Stomach smooth muscle (tissue), 2 donors: Measurements from ENCODE around the gene HBZ.
A peak's percentile ranks its signal among the peaks of the same experiment; 100 is the strongest.
"Not testable (repeated sequence)": the region's sequence is repeated elsewhere in the genome, so short reads cannot be mapped to it uniquely, and the experiment has no call there.

Experiments used
- H3K27ac ChIP-seq: one replicate; pipeline ENCODE4 v1.7.0; 2013; ENCODE audit warnings: mild to moderate bottlenecking, low read length, inconsistent platforms
- H3K27me3 ChIP-seq, 2 donors: one replicate each; pipeline ENCODE4 v1.7.0; 2013; ENCODE audit warnings: low read length in 2 of 2; ENCODE audit not compliant: insufficient read depth in 2 of 2, control insufficient read depth in 1 of 2
- H3K36me3 ChIP-seq, 2 donors: one replicate each; pipeline ENCODE4 v1.7.0; 2013; ENCODE audit warnings: low read length in 2 of 2; ENCODE audit not compliant: control insufficient read depth in 2 of 2, insufficient read depth in 2 of 2
- H3K4me1 ChIP-seq: one replicate; pipeline ENCODE4 v1.7.0; 2013; ENCODE audit warnings: low read length; ENCODE audit not compliant: control insufficient read depth, insufficient read depth
- H3K4me3 ChIP-seq, 2 donors: one replicate each; pipeline ENCODE4 v1.7.0; 2013; ENCODE audit warnings: low read length in 2 of 2
- H3K9ac ChIP-seq, 2 donors: one replicate each; pipeline ENCODE4 v1.7.0; 2013; ENCODE audit warnings: low read length in 2 of 2, mild to moderate bottlenecking in 1 of 2
- H3K9me3 ChIP-seq, 2 donors: one replicate each; pipeline ENCODE4 v1.7.0; 2013; ENCODE audit warnings: low read length in 2 of 2; ENCODE audit not compliant: control insufficient read depth in 2 of 2
- donor health status: healthy.
- donor health status: Pancreatic carcinoma.

Gene HBZ

GRCh38 chr16:154217-155030, 2.0 kb downstream of the HBZ start:
- H3K4me3 ChIP-seq = peak overlapping the region; percentile 38 to 58
- H3K9me3 ChIP-seq = no peaks in the 10 kb centered on the region
- H3K27ac ChIP-seq = no peak overlapping the region
- H3K9ac ChIP-seq = peak overlapping the region in 1 of 2 donors; percentile 42
- H3K27me3 ChIP-seq = peaks cover 18 to 22% of the 10 kb centered on the region in 2 donors
- H3K4me1 ChIP-seq = peaks cover 7% of the 10 kb centered on the region
- no peaks in the 10 kb centered on the region for H3K36me3 ChIP-seq

GRCh38 chr16:155031-155398, 2.6 kb downstream of the HBZ start:
- H3K4me1 ChIP-seq = peaks cover 7% of the 10 kb centered on the region
- no peak overlapping the region for H3K9ac ChIP-seq
- H3K27ac ChIP-seq = no peak overlapping the region
- H3K36me3 ChIP-seq = no peaks in the 10 kb centered on the region
- no peak overlapping the region for H3K4me3 ChIP-seq
- H3K9me3 ChIP-seq = no peaks in the 10 kb centered on the region
- peaks cover 18 to 22% of the 10 kb centered on the region in 2 donors for H3K27me3 ChIP-seq

GRCh38 chr16:159136-159849, 6.8 kb downstream of the HBZ start:
- peaks cover 18 to 20% of the 10 kb centered on the region in 2 donors for H3K27me3 ChIP-seq
- H3K4me3 ChIP-seq = no peak overlapping the region
- H3K36me3 ChIP-seq = no peaks in the 10 kb centered on the region
- no peak overlapping the region for H3K9ac ChIP-seq
- H3K4me1 ChIP-seq = peaks cover 5% of the 10 kb centered on the region
- no peaks in the 10 kb centered on the region for H3K9me3 ChIP-seq
- no peak overlapping the region for H3K27ac ChIP-seq

- H3K36me3 ChIP-seq, H3K4me3 ChIP-seq, H3K9me3 ChIP-seq, H3K9ac ChIP-seq, H3K4me1 ChIP-seq, H3K27ac ChIP-seq: not testable (repeated sequence)
- H3K27me3 ChIP-seq = peaks cover 12 to 15% of the 10 kb centered on the region in 2 donors
Measured at GRCh38 chr16:160242-160641, 7.8 kb downstream of the HBZ start.

- Histone ChIP-seq H3K27ac (no peak overlapping the region), H3K27me3 (peaks cover 14 to 16% of the 10 kb centered on the region in 2 donors), H3K36me3 (no peaks in the 10 kb centered on the region), H3K4me3 (no peak overlapping the region), H3K9ac (no peak overlapping the region), H3K9me3 (no peaks in the 10 kb centered on the region), H3K4me1 (peaks cover 8% of the 10 kb centered on the region)
Measured at GRCh38 chr16:160691-161190, 8.3 kb downstream of the HBZ start.

GRCh38 chr16:162271-162991, 10.0 kb downstream of the HBZ start:
- H3K27ac ChIP-seq = no peak overlapping the region
- no peaks in the 10 kb centered on the region for H3K9me3 ChIP-seq
- H3K9ac ChIP-seq = no peak overlapping the region
- H3K4me3 ChIP-seq = no peak overlapping the region
- no peaks in the 10 kb centered on the region for H3K36me3 ChIP-seq
- peaks cover 22 to 25% of the 10 kb centered on the region in 2 donors for H3K27me3 ChIP-seq
- peaks cover 15% of the 10 kb centered on the region for H3K4me1 ChIP-seq

GRCh38 chr16:163139-163538, 10.7 kb downstream of the HBZ start:
- not testable (repeated sequence) for H3K27ac ChIP-seq, H3K4me3 ChIP-seq, H3K36me3 ChIP-seq, H3K9ac ChIP-seq, H3K9me3 ChIP-seq
- H3K4me1 ChIP-seq = peaks cover 15% of the 10 kb centered on the region
- H3K27me3 ChIP-seq = peaks cover 29 to 32% of the 10 kb centered on the region in 2 donors

GRCh38 chr16:163696-164095, 11.3 kb downstream of the HBZ start:
- H3K4me3 ChIP-seq, H3K36me3 ChIP-seq, H3K9me3 ChIP-seq, H3K9ac ChIP-seq, H3K27ac ChIP-seq: not testable (repeated sequence)
- peaks cover 35 to 37% of the 10 kb centered on the region in 2 donors for H3K27me3 ChIP-seq
- peaks cover 18% of the 10 kb centered on the region for H3K4me1 ChIP-seq

GRCh38 chr16:164134-164823, 11.8 kb downstream of the HBZ start:
- peaks cover 40 to 43% of the 10 kb centered on the region in 2 donors for H3K27me3 ChIP-seq
- H3K9ac ChIP-seq = not testable (repeated sequence)

GRCh38 chr16:164827-165538, 12.5 kb downstream of the HBZ start:
- Histone ChIP-seq H3K27me3 (peaks cover 40 to 46% of the 10 kb centered on the region in 2 donors), H3K4me3 (peak overlapping the region; percentile 16 to 40), H3K9me3 (no peaks in the 10 kb centered on the region), H3K36me3 (no peaks in the 10 kb centered on the region), H3K27ac (no peak overlapping the region), H3K4me1 (peaks cover 18% of the 10 kb centered on the region), H3K9ac (no peak overlapping the region)

More at GRCh38 chr16:164134-164823, 11.8 kb downstream of the HBZ start:
- H3K4me3 ChIP-seq, H3K36me3 ChIP-seq, H3K9me3 ChIP-seq, H3K27ac ChIP-seq: not testable (repeated sequence)
- H3K4me1 ChIP-seq = peaks cover 18% of the 10 kb centered on the region
